Aorta (tissue), 5 donors: ENCODE data around the gene NOSIP. TPM values are rescaled to one million over a fixed set of nuclear protein-coding genes. Genes with fewer than 3 reads are reported as not detected.
"Not testable (repeated sequence)": the region's sequence is repeated elsewhere in the genome, so short reads cannot be mapped to it uniquely, and the experiment has no call there.

ENCODE experiments used
- ATAC-seq: fragments of 200-7000 bp; cut with Tn5 transposase; one replicate; pipeline ENCODE4 v1.9.1; 2022; ENCODE audit warnings: moderate library complexity; ENCODE audit not compliant: low FRiP score
- DNase-seq, 2 donors: peaks; one replicate each; pipeline ENCODE4 v3.0.0-alpha.2; 2020
- H3K27ac ChIP-seq, 2 donors: one replicate each; pipeline ENCODE4 v1.5.1; 2013; ENCODE audit warnings: low read length in 2 of 2, mild to moderate bottlenecking in 2 of 2, moderate library complexity in 2 of 2, control low read depth in 1 of 2, inconsistent platforms in 1 of 2, low read depth in 1 of 2
- H3K27me3 ChIP-seq, 2 donors: one replicate each; pipeline ENCODE4 v1.6.1; 2013; ENCODE audit warnings: control low read depth in 1 of 2, low read length in 1 of 2, mild to moderate bottlenecking in 1 of 2, moderate library complexity in 1 of 2; ENCODE audit not compliant: insufficient read depth in 2 of 2, control insufficient read depth in 1 of 2
- H3K36me3 ChIP-seq, 2 donors: one replicate each; pipeline ENCODE4 v1.6.1; 2013; ENCODE audit warnings: control low read depth in 1 of 2, low read length in 1 of 2, mild to moderate bottlenecking in 1 of 2; ENCODE audit not compliant: insufficient read depth in 2 of 2, control insufficient read depth in 1 of 2
- H3K4me1 ChIP-seq, 2 donors: one replicate each; pipeline ENCODE4 v1.6.1; 2013; ENCODE audit warnings: low read length in 2 of 2, control low read depth in 1 of 2, mild to moderate bottlenecking in 1 of 2, moderate library complexity in 1 of 2; ENCODE audit not compliant: insufficient read depth in 2 of 2, control insufficient read depth in 1 of 2
- H3K4me3 ChIP-seq, 2 donors: one replicate each; pipeline ENCODE4 v1.5.1; 2013; ENCODE audit warnings: low read length in 2 of 2, control low read depth in 1 of 2, mild to moderate bottlenecking in 1 of 2
- H3K9me3 ChIP-seq: one replicate; pipeline ENCODE4 v1.6.1; 2013; ENCODE audit warnings: mild to moderate bottlenecking, low read length; ENCODE audit not compliant: control insufficient read depth
- WGBS, 2 donors: extraction: QIAGEN DNeasy Blood & Tissue Kit; methylation state at CpG; one replicate each; pipeline ENCODE4 v1.1.7; 2013; 5-methylcytosine and 5-hydroxymethylcytosine counted together
- intact Hi-C, 2 donors: fragments of 100-400 bp; cut with DNase I; formaldehyde crosslinking; loops; one replicate each; pipeline versions ENCODE4 v1.14.2 to v1.15.0; 2022
- long read RNA-seq, 2 donors: library from polyadenylated mRNA; unstranded; transcript quantifications; one replicate each; pipeline ENCODE4 v2.0.0, GENCODE V29; 2020 to 2021
- polyA plus RNA-seq, 2 donors: library from polyadenylated mRNA; stranded (reverse); fragments of 200-250 nt; gene quantifications; one replicate each; pipeline ENCODE4 v1.2.3, GENCODE V29; 2013
- total RNA-seq, 2 donors: library from RNA; stranded (reverse); fragmentation: NEBNext Ultra II Directional; extraction: Animal tissue kit (Norgen Biotek cat#: 25700); gene quantifications; one replicate each; pipeline ENCODE4 v1.2.1, GENCODE V29; 2021
- donor health status: healthy with polysubstance abuse.
- donor health status: Bipolar disorder and iron deficiency.
- donor health status: DM: no; HTN: no; CAD: no.
- donor health status: DM: no; HTN: no; CAD: no.
- donor health status: DM: yes; HTN: yes; CAD: no.

NOSIP gene
- total RNA-seq (10 to 100 TPM; 38.8 to 40.5 TPM), polyA plus RNA-seq (100 to 1,000 TPM in 1 of 2 donors, 10 to 100 TPM in 1; 52.5 to 135 TPM)
- long read RNA-seq, donor 1, transcript NOSIP-204 (9 exons, 1,005 nt) = major isoform, 9 of 24 reads
- long read RNA-seq, donor 1, partial matches to known transcripts = 3 of 24 reads
- long read RNA-seq, donor 1, other reads (novel, unspliced or antisense) = 9 of 24 reads
- long read RNA-seq, donor 2, partial matches to known transcripts = 1 of 11 reads
- long read RNA-seq, donor 2, other reads (novel, unspliced or antisense) = 6 of 11 reads

- Histone ChIP-seq H3K4me3 (peak within 1 kb of the TSS; percentile 77 to 92), H3K27me3 (no peaks in the 10 kb centered on the region), H3K4me1 (no peaks in the 10 kb centered on the region), H3K9me3 (no peaks in the 10 kb centered on the region), H3K27ac (peak within 1 kb of the TSS in 1 of 2 donors; percentile 4), H3K36me3 (no peaks in the 10 kb centered on the region)
- peak; percentile 97 for ATAC-seq
- DNase-seq = peak; percentile 97
- intact Hi-C loops = no loop called here
- 2% methylated on average over 31 of the region's 31 CpGs for WGBS, 2 donors
Observed at GRCh38 chr19:49580264-49581006, at the start of gene NOSIP. Gene NOSIP (minus strand): TSS chr19:49580556. CDS start chr19:49560691, 19,865 bp downstream.

GRCh38 chr19:49629659-49630058, 49.3 kb upstream of the NOSIP start:
- ATAC-seq (no peak), DNase-seq (no peak)
- intact Hi-C loops = no loop called here
- no peak overlapping the region for H3K27ac ChIP-seq
- H3K4me3 ChIP-seq = no peak overlapping the region
- WGBS, 2 donors = 79 to 83% methylated on average over 9 of the region's 9 CpGs
- H3K36me3 ChIP-seq = peaks cover 0 to 2% of the 10 kb centered on the region in 2 donors
- H3K4me1 ChIP-seq = no peaks in the 10 kb centered on the region
- H3K27me3 ChIP-seq = no peaks in the 10 kb centered on the region
- no peaks in the 10 kb centered on the region for H3K9me3 ChIP-seq

GRCh38 chr19:49626226-49626625, 45.9 kb upstream of the NOSIP start:
- DNase-seq (no peak), ATAC-seq (no peak)
- H3K36me3 ChIP-seq = peaks cover 0 to 4% of the 10 kb centered on the region in 2 donors
- no peaks in the 10 kb centered on the region for H3K27me3 ChIP-seq
- H3K27ac ChIP-seq = no peak overlapping the region
- intact Hi-C loops = no loop called here
- H3K9me3 ChIP-seq = no peaks in the 10 kb centered on the region
- H3K4me1 ChIP-seq = no peaks in the 10 kb centered on the region
- 84 to 86% methylated on average over 11 of the region's 11 CpGs for WGBS, 2 donors
- no peak overlapping the region for H3K4me3 ChIP-seq

GRCh38 chr19:49624967-49625910, 44.9 kb upstream of the NOSIP start:
- no peak overlapping the region for H3K27ac ChIP-seq
- peaks cover 0 to 6% of the 10 kb centered on the region in 2 donors for H3K36me3 ChIP-seq
- intact Hi-C loops = no loop called here
- H3K9me3 ChIP-seq = no peaks in the 10 kb centered on the region
- H3K4me1 ChIP-seq = no peaks in the 10 kb centered on the region
- 83 to 86% methylated on average over 27 of the region's 27 CpGs for WGBS, 2 donors
- H3K4me3 ChIP-seq = no peak overlapping the region
- no peak for DNase-seq
- peak; percentile 13 for ATAC-seq
- no peaks in the 10 kb centered on the region for H3K27me3 ChIP-seq

GRCh38 chr19:49617860-49618259, 37.5 kb upstream of the NOSIP start:
- peaks cover 0 to 11% of the 10 kb centered on the region in 2 donors for H3K36me3 ChIP-seq
- H3K9me3 ChIP-seq, H3K27me3 ChIP-seq, H3K27ac ChIP-seq, DNase-seq, ATAC-seq, H3K4me1 ChIP-seq, intact Hi-C loops, H3K4me3 ChIP-seq: not testable (repeated sequence)
- 91 to 93% methylated on average over 13 of the region's 13 CpGs for WGBS, 2 donors

GRCh38 chr19:49616945-49617344, 36.6 kb upstream of the NOSIP start:
- no peak overlapping the region for H3K4me3 ChIP-seq
- H3K4me1 ChIP-seq = no peaks in the 10 kb centered on the region
- WGBS, 2 donors = 90 to 94% methylated on average over 7 of the region's 7 CpGs
- H3K36me3 ChIP-seq = peaks cover 0 to 11% of the 10 kb centered on the region in 2 donors
- H3K9me3 ChIP-seq = no peaks in the 10 kb centered on the region
- ATAC-seq (no peak), DNase-seq (no peak)
- H3K27ac ChIP-seq = no peak overlapping the region
- intact Hi-C loops = no loop called here
- no peaks in the 10 kb centered on the region for H3K27me3 ChIP-seq

GRCh38 chr19:49616532-49616931, 36.2 kb upstream of the NOSIP start:
- peaks cover 0 to 11% of the 10 kb centered on the region in 2 donors for H3K36me3 ChIP-seq
- H3K27ac ChIP-seq = no peak overlapping the region
- H3K4me1 ChIP-seq = no peaks in the 10 kb centered on the region
- no peaks in the 10 kb centered on the region for H3K27me3 ChIP-seq
- H3K9me3 ChIP-seq = no peaks in the 10 kb centered on the region
- H3K4me3 ChIP-seq = no peak overlapping the region
- no peak for ATAC-seq
- DNase-seq = no peak
- intact Hi-C loops = no loop called here
- WGBS, 2 donors = 95 to 96% methylated on average over 7 of the region's 7 CpGs

- Histone ChIP-seq H3K9me3 (no peaks in the 10 kb centered on the region), H3K36me3 (peaks cover 0 to 11% of the 10 kb centered on the region in 2 donors), H3K27ac (no peak overlapping the region), H3K4me3 (no peak overlapping the region), H3K4me1 (no peaks in the 10 kb centered on the region), H3K27me3 (no peaks in the 10 kb centered on the region)
- ATAC-seq (no peak), DNase-seq (no peak)
- intact Hi-C loops = no loop called here
- 95 to 97% methylated on average over 23 of the region's 23 CpGs for WGBS, 2 donors
Observed at GRCh38 chr19:49615861-49616260, 35.5 kb upstream of the NOSIP start.
